Measurements from ENCODE around the gene UMPS. TPM values are rescaled to one million over a fixed set of nuclear protein-coding genes. Genes with fewer than 3 reads are reported as not detected.

The UMPS gene
- total RNA-seq, 1 donor from 2014 or later, result 51.6 TPM

DNA sequence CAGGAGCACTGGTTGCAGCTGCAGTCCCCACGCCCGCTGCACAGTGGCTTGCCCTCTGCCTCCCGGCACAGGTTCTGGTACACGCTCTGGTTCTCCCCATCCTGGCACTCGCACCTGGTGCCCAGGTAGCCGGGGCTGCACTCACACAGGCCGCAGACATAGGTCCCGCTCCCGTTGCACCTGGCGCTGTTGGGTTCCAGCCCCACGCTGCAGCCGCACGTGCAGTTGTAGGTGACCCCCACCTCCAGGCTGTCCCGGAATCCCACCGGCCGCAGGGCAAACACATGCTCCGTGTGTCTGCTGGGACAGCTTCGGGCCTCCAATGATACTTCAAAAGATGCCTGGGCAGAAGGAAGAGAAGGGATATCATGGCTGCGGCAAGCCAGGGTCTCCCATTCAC is 66.2 kb downstream of the UMPS start:
- H3K4me3 Mint-ChIP-seq, result no peak overlapping the region
- no peak overlapping the region for H3K27ac Mint-ChIP-seq
- peaks cover 18% of the 10 kb centered on the region for H3K4me1 Mint-ChIP-seq (ENCODE audit: unreplicated experiment)

DNA sequence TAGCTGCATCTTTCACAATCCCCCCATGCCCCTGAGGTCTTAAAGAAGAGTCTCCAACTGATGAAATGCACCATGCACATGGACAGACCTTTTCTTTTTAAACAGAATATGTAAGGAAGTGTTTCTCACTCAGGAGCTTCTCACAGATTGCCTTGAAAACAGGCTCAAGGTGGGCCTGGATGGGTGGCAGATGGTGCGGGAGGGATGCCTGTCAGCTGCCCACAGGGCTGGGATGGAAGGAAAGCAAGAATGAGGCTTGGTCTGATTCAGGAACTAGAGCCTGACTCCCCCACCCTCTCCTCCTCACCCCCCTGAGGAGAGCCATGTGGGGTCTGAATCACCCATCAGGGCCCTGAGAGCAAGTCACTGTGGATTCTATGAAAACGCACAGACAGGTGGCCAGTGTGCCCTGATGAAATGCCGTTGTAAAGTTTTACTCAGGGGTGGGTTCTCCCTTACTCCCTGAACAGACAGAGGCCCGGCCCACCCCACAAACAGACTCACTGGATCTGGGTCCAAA is 67.2 kb downstream of the UMPS start:
- Mint-ChIP-seq H3K27me3 (no peaks in the 10 kb centered on the region), H3K4me1 (ENCODE audit: unreplicated experiment) (peaks cover 14% of the 10 kb centered on the region), H3K27ac (no peak overlapping the region), H3K9me3 (no peaks in the 10 kb centered on the region), H3K36me3 (peaks cover 11% of the 10 kb centered on the region), H3K4me3 (no peak overlapping the region)
- DNase-seq (ENCODE audit: extremely low spot score, unreplicated experiment), result no peak
- TF ChIP-seq, protein P1, sequence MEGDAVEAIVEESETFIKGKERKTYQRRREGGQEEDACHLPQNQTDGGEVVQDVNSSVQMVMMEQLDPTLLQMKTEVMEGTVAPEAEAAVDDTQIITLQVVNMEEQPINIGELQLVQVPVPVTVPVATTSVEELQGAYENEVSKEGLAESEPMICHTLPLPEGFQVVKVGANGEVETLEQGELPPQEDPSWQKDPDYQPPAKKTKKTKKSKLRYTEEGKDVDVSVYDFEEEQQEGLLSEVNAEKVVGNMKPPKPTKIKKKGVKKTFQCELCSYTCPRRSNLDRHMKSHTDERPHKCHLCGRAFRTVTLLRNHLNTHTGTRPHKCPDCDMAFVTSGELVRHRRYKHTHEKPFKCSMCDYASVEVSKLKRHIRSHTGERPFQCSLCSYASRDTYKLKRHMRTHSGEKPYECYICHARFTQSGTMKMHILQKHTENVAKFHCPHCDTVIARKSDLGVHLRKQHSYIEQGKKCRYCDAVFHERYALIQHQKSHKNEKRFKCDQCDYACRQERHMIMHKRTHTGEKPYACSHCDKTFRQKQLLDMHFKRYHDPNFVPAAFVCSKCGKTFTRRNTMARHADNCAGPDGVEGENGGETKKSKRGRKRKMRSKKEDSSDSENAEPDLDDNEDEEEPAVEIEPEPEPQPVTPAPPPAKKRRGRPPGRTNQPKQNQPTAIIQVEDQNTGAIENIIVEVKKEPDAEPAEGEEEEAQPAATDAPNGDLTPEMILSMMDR (conservative IDR thresholded peaks at IDR 0.05), result no peak

More for the DNA sequence above, 66.2 kb downstream of the UMPS start:
- Mint-ChIP-seq H3K27me3 (no peaks in the 10 kb centered on the region), H3K9me3 (no peaks in the 10 kb centered on the region), H3K36me3 (peaks cover 11% of the 10 kb centered on the region)
- TF ChIP-seq, protein P1 (conservative IDR thresholded peaks at IDR 0.05), result no peak
- DNase-seq (ENCODE audit: extremely low spot score, unreplicated experiment), result no peak

Small RNA genes lying within 50 kb of the gene (microRNA-seq; reads per million reads assigned to microRNA genes)
- not detected for gene MIR544B

Other genes with a start within 250 kb of the UMPS start
- gene ITGB5, start 156.9 kb downstream of the UMPS start, total RNA-seq (ENCODE audit: low replicate concordance), result 46.0 and 70.7 TPM in 2 replicates
- 38.3 and 92.6 TPM in 2 replicates for gene MUC13, start 204.3 kb downstream of the UMPS start, total RNA-seq (ENCODE audit: low replicate concordance)